GM21515 (cell line): ENCODE results near the gene ADIRF.
"Not testable (repeated sequence)": the region's sequence is repeated elsewhere in the genome, so short reads cannot be mapped to it uniquely, and the experiment has no call there.

Experiments used
- ATAC-seq: cut with Tn5 transposase; IDR thresholded peaks from one replicate; pipeline ENCODE4 v1.9.1; 2021; ENCODE audit not compliant: unreplicated experiment

ADIRF gene

DNA sequence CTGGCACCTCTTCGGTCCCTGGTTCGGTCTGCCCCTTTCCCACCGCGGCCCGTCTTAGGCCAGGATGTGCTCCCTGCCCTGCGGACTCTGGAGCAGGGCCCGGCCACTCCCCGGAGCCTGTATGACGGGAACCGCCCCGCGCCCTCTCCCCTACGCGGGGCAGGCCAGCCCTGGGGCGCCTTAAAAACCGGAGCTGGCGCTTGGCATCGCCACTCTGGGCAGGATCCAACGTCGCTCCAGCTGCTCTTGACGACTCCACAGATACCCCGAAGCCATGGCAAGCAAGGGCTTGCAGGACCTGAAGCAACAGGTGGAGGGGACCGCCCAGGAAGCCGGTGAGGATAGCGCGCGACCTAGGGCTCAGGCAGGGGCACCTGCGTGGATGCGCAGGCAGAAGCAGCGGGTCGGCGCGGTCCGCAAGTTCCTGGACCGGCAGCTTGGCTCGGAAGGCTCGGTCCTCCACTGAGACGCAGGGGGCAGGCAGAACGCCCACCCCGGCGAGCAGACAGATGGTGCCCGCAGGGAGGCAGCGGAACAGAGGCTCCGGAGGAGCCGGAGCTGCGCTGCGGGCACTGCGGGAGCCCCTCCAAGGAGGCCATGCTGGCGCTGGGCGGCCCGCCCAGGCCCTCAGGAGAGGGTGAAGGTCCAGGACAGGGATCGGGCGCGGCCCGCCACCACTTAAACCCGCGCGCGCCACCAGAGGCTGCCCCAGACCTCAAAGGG lies at the start of gene ADIRF:
TSS of gene ADIRF (plus strand) at position 212 of the 723 bp plus-strand sequence. CDS start at position 275, 63 bp downstream.
- no peak for ATAC-seq

- ATAC-seq = no peak
Observed at GRCh38 chr10:86922553-86922961, 45.7 kb upstream of the ADIRF start.

GRCh38 chr10:86929468-86930380 lies 38.6 kb upstream of the ADIRF start:
- ATAC-seq = no peak

DNA sequence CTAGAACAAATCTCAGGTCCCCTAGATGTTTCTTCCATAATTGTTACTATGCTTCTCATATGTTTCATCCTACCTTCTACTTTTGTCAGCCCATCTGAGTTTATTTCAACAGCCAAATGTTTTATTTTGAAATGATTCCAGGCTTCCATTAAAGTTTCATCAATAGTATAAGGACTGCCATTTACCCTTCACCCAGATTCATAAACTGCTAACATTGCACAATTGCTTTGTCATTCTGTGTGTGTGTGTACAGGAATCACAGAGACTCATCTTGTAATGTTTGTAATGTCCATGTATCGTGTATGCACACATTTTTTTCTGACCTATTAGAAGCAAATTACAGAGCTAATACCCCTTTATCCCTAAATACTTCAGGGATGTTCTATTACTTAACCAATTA lies 36.4 kb upstream of the ADIRF start:
- ATAC-seq = no peak

GRCh38 chr10:86932674-86933073 lies 35.6 kb upstream of the ADIRF start:
- ATAC-seq = no peak

- ATAC-seq = not testable (repeated sequence)
Observed at GRCh38 chr10:86934162-86934711, 34.0 kb upstream of the ADIRF start.

- no peak for ATAC-seq
Observed at GRCh38 chr10:86936661-86937501, 31.4 kb upstream of the ADIRF start.

GRCh38 chr10:86937502-86938154 lies 30.7 kb upstream of the ADIRF start:
- no peak for ATAC-seq

DNA sequence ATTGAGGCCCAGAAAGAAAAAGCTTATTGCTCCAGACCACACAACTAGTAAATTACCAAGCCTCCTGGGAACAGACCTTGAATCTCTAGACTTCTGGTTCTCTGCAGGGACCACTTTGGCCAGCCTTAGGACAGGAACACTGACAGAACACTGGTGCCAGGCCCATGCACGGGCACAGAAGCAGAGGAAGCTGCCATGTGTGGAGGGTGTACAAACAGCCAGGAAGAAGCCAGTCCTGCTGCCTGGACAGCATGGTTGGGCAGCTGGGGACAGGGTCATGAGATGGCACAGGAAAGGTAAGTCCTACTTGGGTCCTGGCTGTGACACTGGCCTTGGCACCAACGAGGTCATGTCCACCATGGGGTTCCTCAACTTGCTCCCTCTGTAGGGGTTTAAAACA lies 30.0 kb upstream of the ADIRF start:
- ATAC-seq = no peak

- not testable (repeated sequence) for ATAC-seq
Observed at GRCh38 chr10:86940076-86940475, 28.2 kb upstream of the ADIRF start.

DNA sequence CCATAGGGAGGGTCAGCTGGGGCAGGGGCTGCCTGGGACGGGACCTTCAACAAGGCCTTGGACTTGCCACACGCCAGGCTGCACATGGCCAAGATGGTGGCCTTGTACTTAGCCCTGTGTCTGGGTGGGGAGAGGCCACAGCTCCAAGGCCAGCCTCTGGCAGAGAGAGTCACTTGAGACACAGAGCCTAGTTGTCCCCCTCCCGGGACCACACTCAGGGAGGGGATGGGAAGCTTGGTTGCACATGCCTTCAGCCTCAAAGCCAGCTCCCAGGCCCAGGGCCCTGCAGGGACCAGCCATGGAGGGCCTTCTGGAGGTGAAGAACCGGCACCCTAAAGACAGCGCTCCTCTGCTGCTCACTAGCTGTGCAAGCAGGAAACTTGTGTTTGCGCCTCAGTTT lies 27.6 kb upstream of the ADIRF start:
- ATAC-seq = no peak

- no peak for ATAC-seq
Observed at GRCh38 chr10:86941426-86941825, 26.9 kb upstream of the ADIRF start.

GRCh38 chr10:86941991-86942421 lies 26.3 kb upstream of the ADIRF start:
- ATAC-seq = no peak

GRCh38 chr10:86942441-86943315 lies 25.6 kb upstream of the ADIRF start:
- no peak for ATAC-seq

DNA sequence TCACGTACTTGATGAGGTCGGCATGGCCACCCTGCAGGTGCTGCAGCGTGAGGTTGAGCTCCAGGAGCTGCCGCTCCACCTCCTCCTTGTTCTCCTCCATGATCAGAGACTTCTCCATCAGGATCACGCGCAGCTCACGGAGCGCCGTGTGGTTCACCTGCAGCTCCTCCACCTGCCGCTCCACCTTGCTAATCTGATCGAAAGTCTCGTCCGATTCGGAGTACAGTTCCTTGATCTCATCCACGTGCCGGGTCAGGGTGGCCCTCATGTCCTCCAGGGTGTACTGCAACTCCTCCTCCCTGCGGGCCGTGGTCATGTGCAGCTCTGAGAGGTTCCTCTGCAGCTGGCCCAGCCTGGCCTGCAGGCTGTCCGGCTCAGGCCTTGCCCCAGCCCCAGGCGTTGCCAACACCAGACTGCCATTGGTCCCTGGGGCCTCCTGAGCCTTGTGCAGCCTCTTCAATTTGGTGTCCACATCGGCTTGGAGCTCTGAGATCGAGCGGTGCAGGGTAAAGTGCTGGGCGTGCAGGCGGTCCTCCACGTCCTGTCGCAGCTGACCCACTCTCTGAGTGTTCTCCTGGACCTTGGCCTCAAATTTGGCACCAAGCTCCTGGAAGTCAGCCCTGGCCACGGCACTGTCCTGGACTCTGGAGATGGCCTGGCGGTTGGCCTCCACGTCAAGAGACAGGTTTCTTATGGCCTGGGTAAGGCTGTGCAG lies 24.8 kb upstream of the ADIRF start:
- no peak for ATAC-seq

- ATAC-seq = no peak
Observed at GRCh38 chr10:86944031-86944419, 24.3 kb upstream of the ADIRF start.

DNA sequence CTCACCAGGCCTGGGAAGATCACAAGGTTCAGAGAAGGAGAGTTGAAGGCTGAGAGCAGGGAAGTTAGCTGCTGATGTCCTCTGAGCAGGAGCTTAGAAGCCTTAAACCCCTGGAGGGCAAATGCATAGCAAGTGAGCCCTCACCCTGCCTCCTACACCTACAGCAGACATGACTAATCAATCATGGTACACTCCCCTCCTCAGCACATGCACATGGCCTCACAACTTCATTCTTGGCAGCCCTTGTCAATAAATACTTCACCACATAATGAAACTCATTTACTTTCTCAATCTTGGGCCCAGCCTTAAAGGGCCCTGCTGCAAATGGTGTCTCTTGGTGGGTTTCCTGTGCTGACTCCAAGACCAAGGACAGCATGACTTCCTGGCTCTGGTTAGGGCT lies 23.8 kb upstream of the ADIRF start:
- no peak for ATAC-seq

DNA sequence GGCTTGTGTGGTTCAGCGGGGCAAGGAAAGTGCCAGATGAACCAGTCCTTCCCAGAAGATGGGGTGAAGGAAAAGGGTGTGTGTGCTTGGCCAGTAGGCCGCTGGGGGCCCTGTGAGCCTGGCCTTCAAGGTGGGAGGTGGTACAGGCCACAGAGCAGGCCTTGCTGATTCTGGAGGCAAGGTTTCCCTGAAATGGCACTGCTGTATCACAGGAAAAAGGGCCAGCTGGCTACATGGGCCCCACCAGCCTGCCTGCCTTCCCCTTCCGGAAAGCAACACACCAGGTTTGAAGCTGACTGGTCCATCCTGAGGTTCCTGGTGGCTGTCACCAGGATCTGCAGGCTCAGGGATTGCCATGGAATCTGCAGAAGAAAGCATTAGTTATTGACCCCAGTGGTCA lies 23.4 kb upstream of the ADIRF start:
- ATAC-seq = no peak
